Pancreas (tissue), 10 donors: ENCODE measurements around the gene ST7. TPM values are rescaled to one million over a fixed set of nuclear protein-coding genes. Genes with fewer than 3 reads are reported as not detected.

Experiments
- ATAC-seq, 4 donors: fragments of 200-7000 bp; cut with Tn5 transposase; one replicate each; pipeline versions ENCODE4 v1.8.0 to v1.9.1; 2020; ENCODE audit warnings: mild to moderate bottlenecking in 4 of 4, moderate library complexity in 4 of 4
- DNase-seq, 6 donors: peaks; one replicate each; pipeline ENCODE4 v3.0.0-alpha.2; 2020
- FAIRE-seq: peaks from 2 replicates; lab custom pipeline; 2012; peaks lifted over from hg19 to GRCh38; lab: Jason Lieb, UNC
- H3K27ac ChIP-seq, 4 donors: fragments of 200-600 bp; sonication (generic); 1 replicate in 3 of 4; 2 replicates in 1 of 4; pipeline versions ENCODE4 v1.5.0 to v1.8.0; 2020
- H3K27me3 ChIP-seq, 4 donors: fragments of 200-600 bp; one replicate each; pipeline ENCODE4 v1.8.0; 2021
- H3K36me3 ChIP-seq, 3 donors: fragments of 200-600 bp; sonication (generic) in 1 of 3; one replicate each; pipeline versions ENCODE4 v1.5.0 to v1.8.0; 2020 to 2021
- H3K4me1 ChIP-seq, 3 donors: fragments of 200-600 bp; one replicate each; pipeline ENCODE4 v1.8.0; 2021
- H3K4me3 ChIP-seq, 4 donors: fragments of 200-600 bp; sonication (generic) in 2 of 4; one replicate each; pipeline versions ENCODE4 v1.5.0 to v1.8.0; 2020 to 2021
- H3K9me3 ChIP-seq, 4 donors: fragments of 200-600 bp; one replicate each; pipeline ENCODE4 v1.8.0; 2021
- WGBS, 2 donors: extraction: QIAGEN DNeasy Blood & Tissue Kit; methylation state at CpG; one replicate each; pipeline ENCODE4 v1.1.7; 2013; 5-methylcytosine and 5-hydroxymethylcytosine counted together
- intact Hi-C, 3 donors: fragments of 100-400 bp; cut with DNase I; formaldehyde crosslinking; loops; one replicate each; pipeline versions ENCODE4 v1.11.1 to v1.14.2; 2022
- polyA plus RNA-seq, 2 donors: library from polyadenylated mRNA; stranded (reverse); fragments of 200-250 nt; gene quantifications; one replicate each; pipeline ENCODE4 v1.2.3, GENCODE V29; 2013
- total RNA-seq, 6 donors: library from RNA; stranded (reverse); fragmentation: NEBNext Ultra II Directional in 4 of 6; extraction: Animal tissue kit (Norgen Biotek cat#: 25700) in 4 of 6; gene quantifications; one replicate each; pipeline versions ENCODE4 v1.2.1 to v1.2.4, GENCODE V29; 2021 to 2023
- TF ChIP-seq, protein P1 (sequence below), 4 donors: fragments of 200-600 bp; sonication (generic) in 3 of 4; IDR thresholded peaks; one replicate each; pipeline versions ENCODE4 v1.5.0 to v1.8.0; 2021; ENCODE audit warnings: antibody characterized with exemption in 4 of 4
- donor health status: healthy with polysubstance abuse.
- donor health status: DM: no; HTN: no; CAD: no; lungs with moderate emphysema.
- donor health status: DM: no; HTN: no; CAD: no.
- donor health status: control.
- donor health status: control.
- donor health status: Bipolar disorder and iron deficiency.
- donor health status: DM: yes; HTN: yes; CAD: no.
- donor health status: DM: no; HTN: no; CAD: no.
- donor health status: DM: no; HTN: no; CAD: no.
- donor health status: DM: yes; HTN: yes; CAD: no.

ST7 gene
- total and polyA plus RNA-seq, 8 donors = 8.2 to 20.2 (median 17.1) TPM

- intact Hi-C loops = loop anchor here in 1 of 3 donors (5.0 kb wide), 2 partner anchors 137 to 197 kb away; no protein-coding TSS in a partner anchor
- Histone ChIP-seq H3K4me3 (no peak overlapping the region), H3K27ac (no peak overlapping the region), H3K9me3 (no peaks in the 10 kb centered on the region), H3K4me1 (peaks cover 5 to 10% (median 9%) of the 10 kb centered on the region in 3 donors), H3K27me3 (no peaks in the 10 kb centered on the region), H3K36me3 (no peaks in the 10 kb centered on the region)
- ATAC-seq (peak; percentile 93 to 96 (median 94)), DNase-seq (peak; percentile 76 to 87 (median 82)), FAIRE-seq (no peak)
- TF ChIP-seq, protein P1, sequence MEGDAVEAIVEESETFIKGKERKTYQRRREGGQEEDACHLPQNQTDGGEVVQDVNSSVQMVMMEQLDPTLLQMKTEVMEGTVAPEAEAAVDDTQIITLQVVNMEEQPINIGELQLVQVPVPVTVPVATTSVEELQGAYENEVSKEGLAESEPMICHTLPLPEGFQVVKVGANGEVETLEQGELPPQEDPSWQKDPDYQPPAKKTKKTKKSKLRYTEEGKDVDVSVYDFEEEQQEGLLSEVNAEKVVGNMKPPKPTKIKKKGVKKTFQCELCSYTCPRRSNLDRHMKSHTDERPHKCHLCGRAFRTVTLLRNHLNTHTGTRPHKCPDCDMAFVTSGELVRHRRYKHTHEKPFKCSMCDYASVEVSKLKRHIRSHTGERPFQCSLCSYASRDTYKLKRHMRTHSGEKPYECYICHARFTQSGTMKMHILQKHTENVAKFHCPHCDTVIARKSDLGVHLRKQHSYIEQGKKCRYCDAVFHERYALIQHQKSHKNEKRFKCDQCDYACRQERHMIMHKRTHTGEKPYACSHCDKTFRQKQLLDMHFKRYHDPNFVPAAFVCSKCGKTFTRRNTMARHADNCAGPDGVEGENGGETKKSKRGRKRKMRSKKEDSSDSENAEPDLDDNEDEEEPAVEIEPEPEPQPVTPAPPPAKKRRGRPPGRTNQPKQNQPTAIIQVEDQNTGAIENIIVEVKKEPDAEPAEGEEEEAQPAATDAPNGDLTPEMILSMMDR (IDR thresholded peaks at IDR 0.05) = no peak
- 25 to 30% methylated on average over 4 of the region's 4 CpGs for WGBS, 2 donors
Observed at GRCh38 chr7:117124591-117125220, 171.4 kb downstream of the ST7 start.

- Histone ChIP-seq H3K27ac (no peak overlapping the region), H3K27me3 (no peaks in the 10 kb centered on the region), H3K9me3 (no peaks in the 10 kb centered on the region), H3K4me3 (no peak overlapping the region), H3K36me3 (no peaks in the 10 kb centered on the region), H3K4me1 (peaks cover 5 to 10% (median 9%) of the 10 kb centered on the region in 3 donors)
- FAIRE-seq (no peak), ATAC-seq (no peak), DNase-seq (no peak)
- whole genome bisulfite sequencing, 2 donors = 92 to 93% methylated on average over 1 of the region's 1 CpG
- TF ChIP-seq, protein P1 (IDR thresholded peaks at IDR 0.05) = no peak
- intact Hi-C loops = loop anchor here in 1 of 3 donors (5.0 kb wide), 1 partner anchor 199 kb away; no protein-coding TSS in a partner anchor
Observed at GRCh38 chr7:117126676-117127075, 173.4 kb downstream of the ST7 start.

GRCh38 chr7:117127585-117128168 is 174.4 kb downstream of the ST7 start:
- peak in 2 of 6 donors; percentile 18 to 40 for DNase-seq
- TF ChIP-seq, protein P1 (IDR thresholded peaks at IDR 0.05) = peak; percentile 32 to 71 (median 50)
- peak; percentile 96 for FAIRE-seq
- ATAC-seq = peak in 3 of 4 donors; percentile 63 to 74 (median 70)
- H3K27ac ChIP-seq = no peak overlapping the region
- WGBS, 2 donors = 3 to 7% methylated on average over 2 of the region's 2 CpGs
- no peaks in the 10 kb centered on the region for H3K36me3 ChIP-seq
- H3K9me3 ChIP-seq = no peaks in the 10 kb centered on the region
- H3K4me1 ChIP-seq = peaks cover 5 to 9% (median 7%) of the 10 kb centered on the region in 3 donors
- H3K27me3 ChIP-seq = no peaks in the 10 kb centered on the region
- H3K4me3 ChIP-seq = no peak overlapping the region
- intact Hi-C loops = loop anchor here in 1 of 3 donors (5.0 kb wide), 1 partner anchor 200 kb away; no protein-coding TSS in a partner anchor

GRCh38 chr7:117129521-117129955 is 176.2 kb downstream of the ST7 start:
- Histone ChIP-seq H3K4me1 (peaks cover under 1 to 5% (median 4%) of the 10 kb centered on the region in 3 donors), H3K9me3 (no peaks in the 10 kb centered on the region), H3K36me3 (no peaks in the 10 kb centered on the region), H3K27me3 (no peaks in the 10 kb centered on the region), H3K4me3 (no peak overlapping the region), H3K27ac (no peak overlapping the region)
- TF ChIP-seq, protein P1 (IDR thresholded peaks at IDR 0.05) = no peak
- no peak for FAIRE-seq
- DNase-seq = no peak
- WGBS, 2 donors = 62 to 70% methylated on average over 5 of the region's 5 CpGs
- intact Hi-C loops = loop anchor here in 1 of 3 donors (5.0 kb wide), 1 partner anchor 202 kb away; no protein-coding TSS in a partner anchor
- ATAC-seq = no peak
